Right lobe of liver (tissue), 6 donors: Measurements from ENCODE around the gene TTC28. TPM values are rescaled to one million over a fixed set of nuclear protein-coding genes. Genes with fewer than 3 reads are reported as not detected.

Source experiments
- ATAC-seq, 4 donors: fragments of 200-7000 bp; cut with Tn5 transposase; one replicate each; pipeline ENCODE4 v1.9.1; 2020; ENCODE audit warnings: mild to moderate bottlenecking in 4 of 4, moderate library complexity in 4 of 4
- DNase-seq, 3 donors: peaks; one replicate each; pipeline ENCODE4 v3.0.0-alpha.2; 2020
- H3K27ac ChIP-seq, 3 donors: fragments of 200-600 bp; one replicate each; pipeline ENCODE4 v1.8.0; 2022
- H3K27me3 ChIP-seq, 2 donors: fragments of 200-600 bp; one replicate each; pipeline ENCODE4 v1.8.0; 2022
- H3K36me3 ChIP-seq, 4 donors: fragments of 200-600 bp; sonication (generic) in 1 of 4; one replicate each; pipeline versions ENCODE4 v1.5.1 to v1.8.0; 2017 to 2022; ENCODE audit warnings: control low read depth in 1 of 4
- H3K4me1 ChIP-seq, 4 donors: fragments of 200-600 bp; sonication (generic) in 1 of 4; one replicate each; pipeline versions ENCODE4 v1.5.1 to v1.8.0; 2017 to 2022; ENCODE audit warnings: control low read depth in 1 of 4
- H3K4me3 ChIP-seq, 3 donors: fragments of 200-600 bp; one replicate each; pipeline ENCODE4 v1.8.0; 2022
- H3K9me3 ChIP-seq, 4 donors: fragments of 200-600 bp; sonication (generic) in 1 of 4; one replicate each; pipeline versions ENCODE4 v1.5.1 to v1.8.0; 2017 to 2022; ENCODE audit warnings: control low read depth in 1 of 4
- POLR2A ChIP-seq: fragments of 450-650 bp; IDR thresholded peaks from one replicate; pipeline ENCODE4 v1.6.1; 2017; ENCODE audit warnings: antibody characterized with exemption, mild to moderate bottlenecking
- WGBS: methylation state at CpG from one replicate; pipeline ENCODE4 v1.1.6; 2018; ENCODE audit warnings: low coverage, low lambda C conversion rate; ENCODE audit not compliant: insufficient coverage; ENCODE audit errors: missing lambda C conversion rate; 5-methylcytosine and 5-hydroxymethylcytosine counted together
- intact Hi-C, 2 donors: fragments of 100-400 bp; cut with DNase I; formaldehyde crosslinking; loops; one replicate each; pipeline versions ENCODE4 v1.11.2 to v1.14.1; 2022
- total RNA-seq, 6 experiments: library from RNA; depleted of rRNA in 2 of 6; stranded (reverse); fragments of >200 nt in 2 of 6; fragmentation: NEBNext Ultra II Directional in 3 of 6; extraction: Animal tissue kit (Norgen Biotek cat#: 25700) in 3 of 6; gene quantifications; one replicate each; pipeline versions ENCODE4 v1.1.0 to v1.2.4, GENCODE V29; 2016 to 2023
- TF ChIP-seq, protein P1 (sequence below), 4 donors: fragments of 200-600 bp in 3 of 4; fragments of 450-650 bp in 1 of 4; IDR thresholded peaks; one replicate each; pipeline versions ENCODE4 v1.5.1 to v1.8.0; 2016 to 2022; ENCODE audit warnings: antibody characterized with exemption in 4 of 4, mild to moderate bottlenecking in 2 of 4
- donor health status: DM: no; HTN: yes; CAD: no.
- donor health status: DM: no; HTN: no; CAD: no.
- donor health status: DM: no; HTN: no; CAD: no.
- donor health status: DM: no; HTN: yes; CAD: no.
- donor health status: DM: no; HTN: yes; CAD: no.

Gene TTC28
- total RNA-seq, 6 experiments from 2014 or later: 9.4 to 38.3 (median 15.0) TPM

DNA sequence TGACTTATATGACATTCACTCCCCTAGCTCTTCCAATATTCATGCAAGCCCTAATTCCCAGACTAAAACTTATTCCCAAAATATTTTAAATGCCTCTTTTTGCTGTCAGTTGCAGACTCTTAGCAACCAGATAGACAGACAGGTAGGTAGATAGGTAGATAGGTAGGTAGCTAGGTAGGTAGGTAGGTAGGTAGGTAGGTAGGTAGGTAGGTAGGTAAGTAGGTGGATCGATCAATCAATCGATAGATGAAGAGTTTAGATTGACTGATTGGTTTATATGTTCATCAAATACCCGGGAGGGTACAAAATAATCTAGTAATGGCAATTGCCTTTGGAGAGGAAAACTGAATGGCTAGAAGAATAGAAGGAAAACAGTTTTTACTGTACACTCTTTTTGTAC is 86.3 kb downstream of the TTC28 start:
- ATAC-seq: no peak
- no peaks in the 10 kb centered on the region for H3K9me3 ChIP-seq
- DNase-seq: no peak
- no peaks in the 10 kb centered on the region for H3K4me1 ChIP-seq
- WGBS: 78% methylated on average over 3 of the region's 3 CpGs
- H3K4me3 ChIP-seq: no peak overlapping the region
- TF ChIP-seq, protein P1, sequence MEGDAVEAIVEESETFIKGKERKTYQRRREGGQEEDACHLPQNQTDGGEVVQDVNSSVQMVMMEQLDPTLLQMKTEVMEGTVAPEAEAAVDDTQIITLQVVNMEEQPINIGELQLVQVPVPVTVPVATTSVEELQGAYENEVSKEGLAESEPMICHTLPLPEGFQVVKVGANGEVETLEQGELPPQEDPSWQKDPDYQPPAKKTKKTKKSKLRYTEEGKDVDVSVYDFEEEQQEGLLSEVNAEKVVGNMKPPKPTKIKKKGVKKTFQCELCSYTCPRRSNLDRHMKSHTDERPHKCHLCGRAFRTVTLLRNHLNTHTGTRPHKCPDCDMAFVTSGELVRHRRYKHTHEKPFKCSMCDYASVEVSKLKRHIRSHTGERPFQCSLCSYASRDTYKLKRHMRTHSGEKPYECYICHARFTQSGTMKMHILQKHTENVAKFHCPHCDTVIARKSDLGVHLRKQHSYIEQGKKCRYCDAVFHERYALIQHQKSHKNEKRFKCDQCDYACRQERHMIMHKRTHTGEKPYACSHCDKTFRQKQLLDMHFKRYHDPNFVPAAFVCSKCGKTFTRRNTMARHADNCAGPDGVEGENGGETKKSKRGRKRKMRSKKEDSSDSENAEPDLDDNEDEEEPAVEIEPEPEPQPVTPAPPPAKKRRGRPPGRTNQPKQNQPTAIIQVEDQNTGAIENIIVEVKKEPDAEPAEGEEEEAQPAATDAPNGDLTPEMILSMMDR (IDR thresholded peaks at IDR 0.05): no peak
- TF ChIP-seq POLR2A: no peak
- intact Hi-C loops: loop anchor here in 1 of 2 donors (10.0 kb wide), 1 partner anchor 568 kb away; no protein-coding TSS in a partner anchor
- no peaks in the 10 kb centered on the region for H3K36me3 ChIP-seq
- H3K27me3 ChIP-seq: no peaks in the 10 kb centered on the region
- no peak overlapping the region for H3K27ac ChIP-seq

DNA sequence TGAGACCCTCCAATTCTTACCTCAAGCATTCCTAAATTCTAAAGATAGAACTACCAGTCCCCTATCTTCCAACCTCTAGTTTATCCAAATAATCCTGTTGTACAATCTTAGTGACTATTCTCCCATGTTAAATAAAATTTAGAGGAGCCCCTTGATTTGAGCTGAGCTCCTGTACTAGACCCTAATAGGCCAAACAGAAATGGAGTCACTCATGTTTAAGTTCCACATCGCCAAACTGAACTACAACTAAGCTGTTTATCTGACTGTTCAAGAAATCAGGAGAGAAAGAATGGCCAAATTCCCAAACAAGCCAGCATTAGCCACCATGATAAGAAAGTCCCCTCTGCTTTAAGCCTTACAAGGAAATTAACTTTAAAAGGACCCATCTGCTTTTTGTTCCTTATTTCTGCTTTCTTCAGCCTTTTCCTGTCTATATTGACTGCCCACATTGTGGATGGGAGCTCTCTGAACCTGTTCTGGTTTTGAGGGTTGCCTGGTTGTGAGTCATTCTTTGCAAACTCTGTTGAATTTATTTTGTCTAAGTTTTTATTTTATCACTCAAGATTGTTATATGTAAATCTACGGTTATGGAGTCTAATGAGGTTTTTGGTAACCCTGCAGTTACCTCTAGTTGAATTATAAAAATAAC is 90.4 kb downstream of the TTC28 start:
- Histone ChIP-seq H3K4me3 (no peak overlapping the region), H3K9me3 (no peaks in the 10 kb centered on the region), H3K27me3 (no peaks in the 10 kb centered on the region), H3K36me3 (no peaks in the 10 kb centered on the region), H3K27ac (no peak overlapping the region), H3K4me1 (no peaks in the 10 kb centered on the region)
- TF ChIP-seq, protein P1 (IDR thresholded peaks at IDR 0.05): no peak
- no peak for TF ChIP-seq POLR2A
- DNase-seq (no peak), ATAC-seq (no peak)
- intact Hi-C loops: no loop called here
- WGBS: 88% methylated on average over 2 of the region's 2 CpGs

DNA sequence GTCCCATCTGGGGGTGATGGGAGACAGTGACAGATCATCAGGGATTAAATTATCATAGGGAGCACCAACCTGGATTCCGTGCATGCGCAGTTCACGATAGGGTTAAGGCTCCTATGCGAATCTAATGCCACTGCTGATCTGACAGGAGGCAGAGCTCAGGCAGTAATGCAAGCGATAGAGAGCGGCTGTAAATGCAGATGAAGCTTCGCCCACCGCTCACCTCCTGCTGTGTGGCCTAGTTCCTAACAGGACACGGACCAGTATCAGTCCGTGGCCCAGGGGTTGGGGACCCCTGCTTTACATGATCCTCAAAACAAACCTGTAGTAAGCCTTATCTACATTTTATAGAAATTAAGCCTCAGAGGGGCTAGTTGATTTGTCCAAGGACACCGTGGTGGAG is 94.3 kb downstream of the TTC28 start:
- DNase-seq (no peak), ATAC-seq (no peak)
- H3K4me1 ChIP-seq: no peaks in the 10 kb centered on the region
- H3K4me3 ChIP-seq: no peak overlapping the region
- WGBS: 93% methylated on average over 7 of the region's 11 CpGs
- no peaks in the 10 kb centered on the region for H3K36me3 ChIP-seq
- H3K27ac ChIP-seq: no peak overlapping the region
- no peaks in the 10 kb centered on the region for H3K27me3 ChIP-seq
- TF ChIP-seq POLR2A: no peak
- TF ChIP-seq, protein P1 (IDR thresholded peaks at IDR 0.05): no peak
- intact Hi-C loops: no loop called here
- H3K9me3 ChIP-seq: no peaks in the 10 kb centered on the region

DNA sequence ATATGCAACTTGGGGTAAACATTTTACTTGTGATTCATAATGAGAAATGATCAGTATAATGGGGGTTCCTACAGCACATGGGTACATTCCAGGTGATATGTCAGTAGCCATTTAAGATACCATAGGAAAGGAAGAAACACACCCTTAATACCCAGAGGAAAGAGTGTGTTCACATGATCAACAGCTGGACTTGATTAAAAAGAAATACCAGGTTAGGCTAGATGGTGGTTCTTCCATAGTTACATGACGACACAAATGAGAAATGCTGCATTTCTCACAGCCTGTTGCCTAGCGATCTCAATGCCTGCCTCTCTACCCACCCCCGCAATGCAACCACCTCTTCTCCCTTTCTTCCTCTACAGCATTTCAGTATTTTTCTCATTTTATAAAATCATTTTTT is 96.8 kb downstream of the TTC28 start:
- TF ChIP-seq POLR2A: no peak
- TF ChIP-seq, protein P1 (IDR thresholded peaks at IDR 0.05): no peak
- intact Hi-C loops: no loop called here

More for the DNA sequence above, 96.8 kb downstream of the TTC28 start:
- 93% methylated on average over 3 of the region's 3 CpGs for WGBS
- no peak overlapping the region for H3K4me3 ChIP-seq
- ATAC-seq (no peak), DNase-seq (no peak)
- no peaks in the 10 kb centered on the region for H3K9me3 ChIP-seq
- no peak overlapping the region for H3K27ac ChIP-seq
- no peaks in the 10 kb centered on the region for H3K4me1 ChIP-seq
- H3K27me3 ChIP-seq: no peaks in the 10 kb centered on the region
- H3K36me3 ChIP-seq: no peaks in the 10 kb centered on the region
